Stimulated activated CD4-positive, alpha-beta T cell treated with anti-CD3 and anti-CD28 coated beads, Interleukin-2, amount 100 ng/mL, for 24 hours (primary cell): Measurements from ENCODE around the gene CHTF18.
"Not testable (repeated sequence)": the region's sequence is repeated elsewhere in the genome, so short reads cannot be mapped to it uniquely, and the experiment has no call there.

Experiments used
- DNase-seq, 2 donors: peaks; one replicate each; pipeline ENCODE4 v3.0.0-alpha.2; 2020

CHTF18 gene

DNA sequence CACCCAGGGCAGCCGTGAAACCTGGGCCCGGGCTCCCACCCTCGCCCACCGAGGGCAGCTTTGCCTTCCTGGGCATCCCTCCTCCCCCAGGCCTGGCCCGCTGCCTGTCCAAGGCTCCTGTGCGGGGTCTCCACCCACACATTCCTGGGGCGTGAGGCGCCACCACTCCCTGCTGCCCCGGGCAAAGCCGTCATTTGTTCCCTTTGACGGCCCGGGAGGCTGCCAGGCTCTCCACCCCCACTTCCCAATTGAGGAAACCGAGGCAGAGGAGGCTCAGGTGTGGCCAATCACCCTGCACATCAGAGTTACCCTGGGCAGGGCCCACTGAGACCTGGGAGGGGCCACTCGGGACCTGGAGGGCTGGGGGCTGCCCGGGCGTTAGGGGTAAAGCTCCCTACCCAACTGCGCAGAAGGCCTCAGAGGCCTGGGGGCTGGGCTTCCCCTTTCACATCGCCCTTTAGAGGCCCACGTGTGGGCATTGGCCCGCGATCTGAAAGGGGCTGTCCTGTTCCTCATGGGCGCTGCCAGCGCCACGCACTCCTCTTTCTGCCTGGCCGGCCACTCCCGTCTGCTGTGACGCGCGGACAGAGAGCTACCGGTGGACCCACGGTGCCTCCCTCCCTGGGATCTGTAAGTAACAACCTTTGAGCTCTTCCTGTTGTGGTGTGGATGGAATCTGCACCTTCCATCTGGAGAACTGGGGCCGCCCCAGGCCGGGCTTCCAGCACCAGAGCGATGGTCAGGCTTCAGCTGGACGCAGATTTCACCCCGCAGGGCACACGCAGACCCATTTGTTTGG is 27.7 kb upstream of the CHTF18 start, which contains the start of gene MSLN:
MSLN (plus strand) TSS at position 190 of the 799 bp plus-strand sequence. CDS start 1,947 bp downstream, outside the sequence.
- DNase-seq, result no peak

DNA sequence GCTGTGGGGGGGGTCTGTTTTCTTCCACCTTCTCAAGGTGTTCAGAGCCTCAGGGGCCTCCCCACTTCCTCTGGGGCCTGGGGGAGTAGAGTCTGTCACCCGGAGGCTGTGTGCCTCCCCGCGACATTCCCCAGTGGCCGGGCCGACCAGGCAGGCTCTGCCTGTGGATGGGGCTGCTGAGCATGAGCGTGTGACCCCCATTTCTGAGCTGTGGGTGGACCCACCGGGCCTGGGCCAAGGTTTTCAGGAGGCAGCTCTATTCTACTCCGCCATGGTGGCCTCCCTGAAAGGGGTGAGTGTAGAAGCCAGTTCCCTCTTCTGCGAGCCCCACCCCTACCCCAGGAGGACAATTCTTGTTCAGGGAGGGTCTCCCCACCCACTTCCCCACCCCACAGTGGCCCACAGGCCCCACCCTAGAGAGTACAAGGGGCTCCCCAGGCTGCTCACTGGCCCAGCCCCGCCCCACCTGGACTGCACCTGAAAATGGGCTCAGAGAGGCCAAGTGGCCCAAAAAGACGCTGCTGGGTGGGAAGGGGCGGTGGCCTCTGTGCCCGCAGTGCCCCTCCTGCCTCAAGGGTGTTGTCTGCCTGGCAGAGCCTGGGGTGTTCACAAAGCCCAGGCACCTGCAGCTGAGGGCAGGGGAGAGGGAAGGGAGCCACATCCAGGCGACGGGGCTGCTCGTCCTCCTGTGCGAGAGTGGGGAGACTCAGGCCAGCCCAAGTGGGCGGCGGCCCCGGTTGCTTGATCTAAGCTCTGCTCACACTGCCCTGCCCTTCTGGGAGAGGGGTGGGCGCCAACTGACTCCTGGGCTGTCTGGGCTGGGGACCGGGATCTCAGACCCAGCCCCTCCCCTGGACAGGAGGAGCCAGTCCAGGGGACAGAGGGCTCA is 26.6 kb upstream of the CHTF18 start:
- DNase-seq, result no peak

DNA sequence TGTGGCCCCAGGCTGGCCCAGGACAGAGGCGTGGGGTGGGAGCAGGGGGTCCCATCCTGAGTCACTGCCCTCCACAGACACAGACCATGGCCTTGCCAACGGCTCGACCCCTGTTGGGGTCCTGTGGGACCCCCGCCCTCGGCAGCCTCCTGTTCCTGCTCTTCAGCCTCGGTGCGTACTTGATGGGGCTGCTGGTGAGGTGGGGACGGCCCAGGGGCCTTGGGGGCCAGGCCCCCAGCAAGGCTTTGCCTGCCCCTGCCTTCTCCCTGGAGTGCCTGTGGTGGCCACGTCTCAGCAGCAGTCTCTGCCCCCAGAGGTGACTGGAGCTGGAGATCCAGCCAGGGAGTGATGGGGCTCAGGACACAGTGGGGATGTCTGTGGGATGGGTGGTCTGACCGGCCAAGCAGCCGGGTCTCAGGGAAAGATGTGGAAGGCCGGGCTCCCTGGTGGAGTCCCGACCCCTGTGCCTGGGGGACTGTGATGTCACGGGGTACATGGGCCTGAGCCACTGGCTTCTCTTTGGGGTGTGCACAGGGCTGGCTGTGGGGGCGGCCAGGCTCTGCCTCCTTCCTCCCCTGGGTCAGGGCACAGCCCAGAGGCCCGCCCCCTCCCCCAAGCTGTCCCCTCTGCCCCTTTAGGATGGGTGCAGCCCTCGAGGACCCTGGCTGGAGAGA is 25.7 kb upstream of the CHTF18 start:
- no peak for DNase-seq

DNA sequence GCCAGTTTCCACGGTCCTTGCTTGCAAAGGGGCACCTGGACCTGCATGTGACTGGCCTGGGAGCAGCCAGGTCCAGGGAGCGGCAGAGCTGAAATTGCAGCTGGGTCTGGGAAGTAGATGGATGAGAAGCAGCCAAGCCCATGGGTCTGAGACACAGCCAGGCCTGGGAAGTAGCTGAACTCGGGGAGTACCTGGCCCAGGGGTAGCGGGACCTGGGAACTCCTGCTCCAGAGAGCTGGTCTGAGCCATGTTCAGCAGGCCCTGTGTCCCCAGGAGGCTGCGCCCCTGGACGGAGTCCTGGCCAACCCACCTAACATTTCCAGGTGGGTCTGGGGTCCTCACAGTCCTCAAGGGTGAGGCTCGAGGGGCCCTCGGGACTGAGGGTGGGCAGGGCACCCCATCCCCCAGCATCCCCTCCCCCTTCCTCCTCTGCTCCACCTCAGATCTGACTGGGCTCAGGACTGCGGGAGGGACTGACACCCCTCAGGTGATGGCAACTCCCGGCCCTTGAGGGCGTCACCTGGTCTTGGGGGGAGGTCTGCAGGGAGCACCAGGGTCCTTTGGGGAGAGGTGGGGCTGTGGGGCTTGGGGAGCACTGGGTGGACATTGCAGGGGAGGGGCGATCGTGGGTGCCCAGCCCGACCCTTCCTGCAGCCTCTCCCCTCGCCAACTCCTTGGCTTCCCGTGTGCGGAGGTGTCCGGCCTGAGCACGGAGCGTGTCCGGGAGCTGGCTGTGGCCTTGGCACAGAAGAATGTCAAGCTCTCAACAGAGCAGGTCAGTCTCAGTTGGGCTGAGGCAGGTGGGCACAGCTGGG is 24.8 kb upstream of the CHTF18 start:
- no peak for DNase-seq

DNA sequence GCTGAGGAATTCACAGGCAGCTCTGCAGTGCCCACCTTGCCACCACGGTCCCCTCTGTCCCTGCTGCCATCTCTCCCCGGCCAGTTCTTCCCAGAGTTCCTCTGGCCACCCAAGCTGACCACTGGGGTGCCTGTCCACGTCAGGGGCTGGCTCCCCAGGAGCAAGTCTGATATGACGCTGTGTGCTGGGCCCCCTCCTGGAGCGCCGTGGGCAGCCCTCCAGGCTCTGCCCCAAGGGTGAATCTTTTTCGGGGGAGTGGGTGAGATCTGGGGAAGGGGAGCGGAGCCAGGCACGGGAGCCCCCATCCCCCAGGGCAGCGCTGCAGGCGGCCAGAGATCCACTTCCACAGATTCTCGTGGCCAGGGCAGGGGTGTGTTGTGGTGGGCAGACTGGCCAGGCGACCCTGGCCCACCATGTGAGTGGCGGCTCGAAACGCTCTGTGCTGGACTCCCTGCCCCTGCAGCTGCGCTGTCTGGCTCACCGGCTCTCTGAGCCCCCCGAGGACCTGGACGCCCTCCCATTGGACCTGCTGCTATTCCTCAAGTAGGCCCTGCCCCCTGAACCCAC is 24.2 kb upstream of the CHTF18 start:
- no peak for DNase-seq

DNA sequence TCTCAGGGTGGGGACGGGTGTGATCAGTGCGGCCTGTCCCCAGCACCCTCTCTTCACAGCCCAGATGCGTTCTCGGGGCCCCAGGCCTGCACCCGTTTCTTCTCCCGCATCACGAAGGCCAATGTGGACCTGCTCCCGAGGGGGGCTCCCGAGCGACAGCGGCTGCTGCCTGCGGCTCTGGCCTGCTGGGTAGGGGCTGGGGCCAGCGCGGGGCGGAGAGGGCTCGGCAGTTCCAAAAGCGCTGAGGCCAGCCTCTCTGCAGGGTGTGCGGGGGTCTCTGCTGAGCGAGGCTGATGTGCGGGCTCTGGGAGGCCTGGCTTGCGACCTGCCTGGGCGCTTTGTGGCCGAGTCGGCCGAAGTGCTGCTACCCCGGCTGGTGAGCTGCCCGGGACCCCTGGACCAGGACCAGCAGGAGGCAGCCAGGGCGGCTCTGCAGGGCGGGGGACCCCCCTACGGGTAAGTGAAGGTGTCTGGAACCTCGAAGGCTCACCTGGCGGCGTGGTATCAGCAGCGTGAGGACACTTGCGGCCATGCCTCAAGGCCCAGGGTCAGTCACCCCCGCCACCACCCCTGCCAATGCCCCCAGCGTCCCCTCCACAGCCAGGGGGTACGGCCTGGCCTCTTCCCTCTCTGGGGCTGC is 23.5 kb upstream of the CHTF18 start:
- DNase-seq, result no peak

DNA sequence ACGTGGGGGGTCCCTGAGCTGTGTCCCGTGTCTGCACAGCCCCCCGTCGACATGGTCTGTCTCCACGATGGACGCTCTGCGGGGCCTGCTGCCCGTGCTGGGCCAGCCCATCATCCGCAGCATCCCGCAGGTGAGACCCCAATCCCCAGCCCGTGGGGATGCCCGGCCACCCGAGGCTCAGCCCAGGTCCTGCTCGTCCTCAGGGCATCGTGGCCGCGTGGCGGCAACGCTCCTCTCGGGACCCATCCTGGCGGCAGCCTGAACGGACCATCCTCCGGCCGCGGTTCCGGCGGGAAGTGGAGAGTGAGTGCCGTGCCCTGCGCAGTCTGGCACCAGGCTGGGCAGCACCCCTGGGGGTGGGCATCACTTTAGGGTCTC is 22.9 kb upstream of the CHTF18 start:
- no peak for DNase-seq

DNA sequence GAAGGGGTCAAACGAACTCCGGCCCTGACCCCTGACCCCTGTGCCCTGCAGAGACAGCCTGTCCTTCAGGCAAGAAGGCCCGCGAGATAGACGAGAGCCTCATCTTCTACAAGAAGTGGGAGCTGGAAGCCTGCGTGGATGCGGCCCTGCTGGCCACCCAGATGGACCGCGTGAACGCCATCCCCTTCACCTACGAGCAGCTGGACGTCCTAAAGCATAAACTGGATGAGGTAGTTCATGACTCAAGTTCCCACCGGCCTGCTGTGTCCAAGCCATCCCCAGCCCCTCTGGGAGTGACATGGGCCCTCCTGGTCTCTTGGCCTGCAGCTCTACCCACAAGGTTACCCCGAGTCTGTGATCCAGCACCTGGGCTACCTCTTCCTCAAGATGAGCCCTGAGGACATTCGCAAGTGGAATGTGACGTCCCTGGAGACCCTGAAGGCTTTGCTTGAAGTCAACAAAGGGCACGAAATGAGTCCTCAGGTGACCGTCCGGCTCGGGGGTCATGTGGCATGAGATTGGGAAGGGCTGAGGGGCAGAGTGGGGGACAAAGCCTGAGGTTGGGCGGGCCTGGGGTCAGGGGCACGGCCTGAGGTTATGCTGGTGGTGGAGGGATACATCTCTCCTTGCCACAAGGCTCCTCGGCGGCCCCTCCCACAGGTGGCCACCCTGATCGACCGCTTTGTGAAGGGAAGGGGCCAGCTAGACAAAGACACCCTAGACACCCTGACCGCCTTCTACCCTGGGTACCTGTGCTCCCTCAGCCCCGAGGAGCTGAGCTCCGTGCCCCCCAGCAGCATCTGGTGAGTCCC is 22.2 kb upstream of the CHTF18 start:
- no peak for DNase-seq

DNA sequence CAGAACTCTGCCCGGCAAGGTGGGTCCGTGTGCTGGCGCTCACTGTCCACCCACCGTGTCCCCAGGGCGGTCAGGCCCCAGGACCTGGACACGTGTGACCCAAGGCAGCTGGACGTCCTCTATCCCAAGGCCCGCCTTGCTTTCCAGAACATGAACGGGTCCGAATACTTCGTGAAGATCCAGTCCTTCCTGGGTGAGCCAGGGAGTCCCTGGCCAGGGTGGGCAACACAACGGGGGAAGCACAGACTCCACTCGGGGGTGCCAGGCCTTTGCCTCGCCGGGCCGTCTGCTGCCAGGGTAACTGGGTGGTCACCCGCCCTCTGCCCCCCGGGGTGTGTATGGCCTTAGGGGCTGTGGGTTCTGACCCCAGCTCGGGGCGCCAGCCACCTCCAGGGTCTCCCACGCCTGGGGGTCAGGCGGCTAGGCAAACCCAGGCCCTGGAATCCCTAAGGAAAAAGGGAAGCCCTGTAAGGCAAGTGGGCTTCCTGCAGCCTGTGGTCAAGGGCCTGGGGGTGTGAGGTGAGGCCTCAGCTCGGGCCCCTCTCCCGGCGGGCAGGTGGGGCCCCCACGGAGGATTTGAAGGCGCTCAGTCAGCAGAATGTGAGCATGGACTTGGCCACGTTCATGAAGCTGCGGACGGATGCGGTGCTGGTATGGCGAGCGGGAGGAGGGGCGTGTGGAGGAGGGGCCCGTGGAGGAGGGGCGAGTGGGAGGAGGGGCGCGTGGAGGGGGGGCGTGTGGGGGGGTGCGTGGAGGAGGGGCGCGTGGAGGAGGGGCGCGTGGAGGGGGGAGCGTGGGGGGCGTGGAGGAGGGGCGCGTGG is 21.4 kb upstream of the CHTF18 start:
- DNase-seq, result no peak

DNA sequence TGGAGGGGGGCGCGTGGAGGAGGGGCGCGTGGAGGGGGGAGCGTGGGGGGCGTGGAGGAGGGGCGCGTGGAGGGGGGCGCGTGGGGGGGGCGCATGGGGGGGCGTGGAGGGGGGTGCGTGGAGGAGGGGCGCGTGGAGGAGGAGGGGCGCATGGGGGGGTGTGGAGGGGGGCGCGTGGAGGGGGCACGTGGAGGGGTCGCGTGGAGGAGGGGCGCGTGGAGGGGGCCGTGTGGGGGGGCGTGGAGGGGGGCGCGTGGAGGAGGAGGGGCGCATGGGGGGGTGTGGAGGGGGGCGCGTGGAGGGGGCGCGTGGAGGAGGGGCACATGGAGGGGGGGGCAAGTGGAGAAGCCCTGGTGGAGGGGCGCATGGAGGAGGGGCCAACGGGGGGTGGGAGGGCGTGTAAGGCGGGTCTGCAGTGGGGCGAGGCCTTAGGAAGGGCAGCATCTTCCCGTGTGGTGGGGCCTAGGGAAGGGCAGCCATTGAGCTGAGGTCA is 20.6 kb upstream of the CHTF18 start:
- DNase-seq, result no peak

DNA sequence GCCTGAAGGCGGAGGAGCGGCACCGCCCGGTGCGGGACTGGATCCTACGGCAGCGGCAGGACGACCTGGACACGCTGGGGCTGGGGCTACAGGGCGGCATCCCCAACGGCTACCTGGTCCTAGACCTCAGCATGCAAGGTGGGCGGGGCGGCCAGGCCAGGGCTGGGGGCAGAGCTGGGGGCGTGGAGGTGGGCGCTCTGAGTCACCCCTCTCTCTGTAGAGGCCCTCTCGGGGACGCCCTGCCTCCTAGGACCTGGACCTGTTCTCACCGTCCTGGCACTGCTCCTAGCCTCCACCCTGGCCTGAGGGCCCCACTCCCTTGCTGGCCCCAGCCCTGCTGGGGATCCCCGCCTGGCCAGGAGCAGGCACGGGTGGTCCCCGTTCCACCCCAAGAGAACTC is 20.0 kb upstream of the CHTF18 start:
- no peak for DNase-seq

DNA sequence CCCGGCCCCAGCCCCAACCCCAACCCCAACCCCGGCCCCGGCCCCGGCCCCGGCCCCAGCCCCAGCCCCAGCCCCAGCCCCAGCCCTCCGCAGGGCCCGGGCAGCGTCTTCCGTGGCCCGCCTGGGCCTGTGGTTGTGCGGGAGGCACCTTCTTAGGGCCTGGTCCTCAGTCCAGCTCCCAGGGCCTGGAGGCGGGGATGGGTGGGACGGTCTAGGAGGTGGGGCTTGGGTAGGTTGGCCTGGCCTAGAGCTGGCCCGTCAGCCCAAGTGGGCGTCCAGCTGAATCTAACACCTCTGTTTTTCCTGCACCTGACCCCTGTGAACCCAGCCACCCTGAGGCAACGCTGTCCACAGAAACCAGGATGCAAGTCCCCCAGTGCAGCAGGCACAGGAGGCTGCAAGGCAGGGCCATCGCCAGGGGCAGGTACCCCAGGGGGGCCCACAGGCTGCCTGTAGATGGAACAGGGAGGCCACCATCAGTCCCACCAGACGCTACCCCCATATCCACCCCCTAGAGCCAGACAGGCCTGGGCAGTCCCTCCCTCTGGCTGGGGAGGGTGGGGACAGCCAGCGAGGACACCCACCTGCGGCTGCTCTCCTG is 19.1 kb upstream of the CHTF18 start:
- no peak for DNase-seq

DNA sequence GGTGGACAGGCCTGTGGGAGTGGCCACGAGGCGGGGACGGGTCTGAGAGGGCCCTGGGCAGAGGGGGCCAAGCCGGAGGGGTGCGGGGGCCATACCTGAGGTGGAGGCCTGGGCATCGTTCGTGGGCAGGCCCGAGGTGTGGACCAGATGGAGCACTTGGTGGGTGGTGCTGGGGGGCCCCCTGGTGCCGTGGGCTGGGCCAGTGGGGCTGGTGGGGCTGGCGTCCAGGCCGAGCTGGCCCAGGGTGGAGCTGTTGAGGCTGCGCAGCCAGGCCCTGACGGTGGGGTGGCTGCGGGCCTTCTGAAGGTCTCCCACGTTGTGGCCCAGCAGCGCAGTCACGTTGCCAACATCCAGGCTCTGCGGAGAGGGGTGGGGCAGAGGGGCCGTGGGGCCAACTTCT is 18.5 kb upstream of the CHTF18 start:
- no peak for DNase-seq

DNA sequence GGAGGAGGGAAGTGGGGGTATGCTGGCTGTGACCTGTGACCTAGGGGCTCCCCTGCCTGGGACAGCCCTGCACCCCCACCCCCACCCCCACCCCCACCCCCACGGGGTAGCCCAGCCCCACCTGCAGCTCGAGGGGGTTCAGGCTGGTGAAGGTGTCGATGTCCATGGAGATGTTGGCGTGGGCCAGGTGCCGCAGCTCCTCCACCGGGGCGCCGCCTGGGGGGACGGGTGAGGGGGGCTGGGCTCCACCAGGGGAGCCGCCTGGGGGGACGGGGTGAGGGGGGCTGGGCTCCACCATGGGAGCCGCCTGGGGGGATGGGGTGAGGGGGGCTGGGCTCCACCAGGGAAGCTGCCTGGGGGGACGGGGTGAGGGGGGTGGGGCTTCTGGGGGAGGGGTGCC is 18.0 kb upstream of the CHTF18 start:
- DNase-seq, result no peak

DNA sequence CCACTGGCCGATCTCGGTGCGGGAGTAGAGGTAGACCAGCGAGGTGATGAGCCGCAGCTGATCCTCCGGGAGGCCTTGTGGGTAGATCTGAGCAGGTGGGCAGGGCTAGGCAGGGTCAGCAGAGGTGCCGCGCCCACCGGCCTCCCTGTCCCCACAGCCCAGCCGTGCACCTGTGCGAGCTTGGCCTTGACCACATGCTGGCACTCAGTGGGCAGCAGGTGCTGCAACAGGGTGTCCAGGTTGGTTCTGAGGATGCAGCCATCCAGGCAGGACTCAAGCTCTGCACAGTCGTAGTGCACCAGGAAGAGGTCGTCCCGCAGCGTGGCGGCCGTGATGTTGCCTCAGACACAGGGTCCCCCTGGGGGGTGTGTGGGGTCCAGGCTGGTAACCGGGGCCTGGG is 15.5 kb upstream of the CHTF18 start:
- no peak for DNase-seq

DNA sequence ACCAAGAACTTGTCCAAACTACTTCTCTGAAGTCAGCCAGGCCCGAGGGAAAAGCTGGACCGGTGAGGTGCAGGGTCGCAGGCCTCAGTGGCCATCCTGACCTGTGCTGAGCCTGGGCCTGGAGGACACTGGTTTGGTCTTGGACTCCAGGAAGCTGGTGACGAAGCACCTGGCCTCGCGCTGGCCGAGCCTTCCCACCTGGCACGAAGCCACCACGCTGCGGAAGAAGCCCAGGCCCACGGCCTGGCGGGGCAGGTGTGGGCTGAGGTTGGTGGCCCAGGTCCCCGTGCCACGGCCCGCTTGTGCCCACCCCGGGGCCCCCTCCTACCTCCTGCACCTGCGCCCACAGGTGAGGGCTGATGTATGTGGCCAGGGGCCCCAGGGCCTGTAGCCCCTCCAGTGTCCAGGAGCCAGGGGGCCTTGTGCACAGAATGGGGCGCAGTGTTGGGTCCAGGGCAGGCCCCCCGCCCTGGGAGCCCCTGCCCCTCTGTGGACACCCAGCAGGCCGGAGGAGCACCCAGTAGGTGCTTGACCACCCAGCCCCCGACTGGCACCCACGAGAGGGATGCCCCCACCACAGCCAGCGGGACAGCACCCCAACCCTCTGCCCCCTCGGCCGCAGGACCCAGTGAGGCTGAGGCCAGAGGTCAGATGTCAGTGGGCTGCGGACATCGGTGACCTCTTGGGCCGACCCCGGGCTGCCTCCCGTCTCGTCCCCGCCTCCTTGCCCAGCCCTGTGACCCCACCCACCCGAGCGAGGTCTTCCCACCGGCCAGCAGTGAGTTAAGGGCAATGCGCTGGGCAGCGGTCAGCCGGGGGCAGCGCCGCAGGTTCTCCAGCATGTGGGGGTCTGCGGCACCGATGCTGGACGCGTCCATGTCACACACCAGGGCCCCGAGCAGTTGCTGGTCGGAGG is 14.1 kb upstream of the CHTF18 start:
- DNase-seq, result no peak

DNA sequence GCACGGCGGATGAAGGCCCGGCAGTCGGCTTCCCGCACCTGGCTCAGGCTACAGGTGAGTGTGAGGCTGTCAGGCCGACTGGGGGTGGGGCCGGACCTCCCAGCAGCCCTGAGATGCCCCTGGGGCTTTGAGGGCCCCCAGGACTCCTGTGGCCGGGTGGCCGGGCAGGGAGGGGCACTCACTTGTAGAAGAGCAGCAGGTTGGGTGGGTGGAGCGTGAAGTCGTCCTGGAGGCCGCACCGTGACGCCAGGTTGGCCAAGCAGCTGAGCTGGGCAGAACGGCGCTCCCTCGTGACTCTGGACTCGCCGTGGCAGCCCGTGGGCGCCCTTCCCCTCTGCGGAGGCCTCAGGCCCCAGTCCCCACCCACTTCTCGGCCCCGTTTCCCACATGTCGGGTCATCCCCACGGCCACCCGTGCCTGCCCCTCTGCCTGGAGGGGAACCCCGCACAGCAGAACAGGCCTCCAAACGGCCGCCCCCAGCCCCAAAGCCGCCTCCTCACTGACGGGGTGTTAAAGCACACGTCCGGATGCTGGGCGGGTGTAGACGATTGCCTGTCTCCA is 13.1 kb upstream of the CHTF18 start:
- no peak for DNase-seq

DNA sequence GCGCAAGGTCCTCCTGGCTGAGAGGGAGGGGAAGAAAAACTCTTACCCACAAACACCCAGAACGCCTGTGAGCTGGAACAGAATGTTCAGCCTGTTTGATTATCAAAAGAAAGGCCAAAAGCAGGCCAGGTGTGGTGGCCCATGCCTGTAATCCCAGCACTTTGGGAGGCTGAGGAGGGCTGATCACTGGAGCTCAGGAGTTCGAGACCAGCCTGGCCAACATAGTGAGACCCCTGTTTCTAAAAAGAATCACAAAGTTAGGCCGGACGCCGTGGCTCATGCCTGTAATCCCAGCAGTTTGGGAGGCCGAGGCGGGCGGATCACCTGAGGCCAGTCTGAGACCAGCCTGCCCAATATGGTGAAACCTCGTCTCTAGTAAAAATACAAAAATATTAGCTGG is 12.1 kb upstream of the CHTF18 start:
- not testable (repeated sequence) for DNase-seq
